CD14-positive monocyte (primary cell): ENCODE results near the gene KRTAP5-7. TPM values are rescaled to one million over a fixed set of nuclear protein-coding genes. Genes with fewer than 3 reads are reported as not detected.

Experiments
- DNase-seq, 3 donors: peaks; one replicate each; pipeline ENCODE4 v3.0.0-alpha.2; 2011 to 2022
- H2AFZ ChIP-seq: 2 replicates; pipeline ENCODE4 v1.6.0; 2012; ENCODE audit warnings: mild to moderate bottlenecking, low read depth, low read length, inconsistent platforms; ENCODE audit not compliant: insufficient read depth, poor library complexity, severe bottlenecking
- H3K27ac ChIP-seq, 2 donors: 1 replicate in 1 of 2; 2 replicates in 1 of 2; pipeline ENCODE4 v1.5.1; 2012 to 2013; ENCODE audit warnings: low read length in 2 of 2, control low read depth in 1 of 2, inconsistent platforms in 1 of 2, low read depth in 1 of 2, mild to moderate bottlenecking in 1 of 2
- H3K27me3 ChIP-seq, 2 donors: one replicate each; pipeline versions ENCODE4 v1.6.0 to v1.6.1; 2011 to 2013; ENCODE audit warnings: low read length in 2 of 2; ENCODE audit not compliant: control insufficient read depth in 2 of 2, insufficient read depth in 2 of 2
- H3K36me3 ChIP-seq, 2 donors: replicated peaks in 1 of 2; 1 replicate in 1 of 2; 2 replicates in 1 of 2; pipeline versions ENCODE4 v1.5.1 to v1.6.1; 2012 to 2013; ENCODE audit warnings: low read length in 2 of 2, control low read depth in 1 of 2, inconsistent platforms in 1 of 2, mild to moderate bottlenecking in 1 of 2; ENCODE audit not compliant: insufficient read depth in 2 of 2, control insufficient read depth in 1 of 2
- H3K4me1 ChIP-seq, 2 donors: 1 replicate in 1 of 2; 2 replicates in 1 of 2; pipeline versions ENCODE4 v1.5.1 to v1.6.1; 2012 to 2013; ENCODE audit warnings: low read length in 2 of 2, control low read depth in 1 of 2, inconsistent platforms in 1 of 2, mild to moderate bottlenecking in 1 of 2, moderate library complexity in 1 of 2; ENCODE audit not compliant: insufficient read depth in 2 of 2, control insufficient read depth in 1 of 2
- H3K4me2 ChIP-seq: replicated peaks from 2 replicates; pipeline ENCODE3; 2012; ENCODE audit warnings: low read length, moderate library complexity, mild to moderate bottlenecking; ENCODE audit not compliant: poor library complexity, severe bottlenecking; ENCODE audit errors: extremely low read depth
- H3K4me3 ChIP-seq, 3 experiments: fragments of 200-600 bp in 1 of 3; sonication (generic) in 1 of 3; replicated peaks in 1 of 3; 1 replicate in 2 of 3; 2 replicates in 1 of 3; pipeline ENCODE4 v1.5.1; 2011 to 2013; ENCODE audit warnings: low read length in 3 of 3, mild to moderate bottlenecking in 3 of 3, control low read depth in 2 of 3, low read depth in 2 of 3, inconsistent platforms in 1 of 3, moderate library complexity in 1 of 3
- H3K79me2 ChIP-seq: 2 replicates; pipeline ENCODE4 v1.6.0; 2012; ENCODE audit warnings: mild to moderate bottlenecking, control low read depth, inconsistent platforms, low read length, moderate library complexity; ENCODE audit not compliant: insufficient read depth
- H3K9ac ChIP-seq: 2 replicates; pipeline ENCODE4 v1.6.0; 2017; ENCODE audit warnings: low read length, mild to moderate bottlenecking; ENCODE audit not compliant: insufficient read depth, poor library complexity, severe bottlenecking
- H3K9me3 ChIP-seq, 2 donors: replicated peaks in 1 of 2; 1 replicate in 1 of 2; 2 replicates in 1 of 2; pipeline versions ENCODE4 v1.5.1 to v1.6.1; 2012 to 2013; ENCODE audit warnings: low read length in 2 of 2, control low read depth in 1 of 2; ENCODE audit not compliant: control insufficient read depth in 1 of 2, insufficient read depth in 1 of 2
- H4K20me1 ChIP-seq: 2 replicates; pipeline ENCODE4 v1.6.0; 2012; ENCODE audit warnings: mild to moderate bottlenecking, low read length, control low read depth, moderate library complexity; ENCODE audit not compliant: insufficient read depth
- H3K27ac Mint-ChIP-seq, 7 donors: one replicate each; pipeline ENCODE4 v1.8.0; 2020; ENCODE audit warnings: mild to moderate bottlenecking in 7 of 7, mixed read lengths in 7 of 7, moderate library complexity in 6 of 7, inconsistent platforms in 2 of 7
- H3K27me3 Mint-ChIP-seq, 3 donors: one replicate each; pipeline ENCODE4 v1.8.0; 2021 to 2022; ENCODE audit warnings: low read depth in 3 of 3, mild to moderate bottlenecking in 3 of 3, mixed read lengths in 3 of 3, moderate library complexity in 3 of 3, inconsistent platforms in 1 of 3
- H3K36me3 Mint-ChIP-seq, 2 donors: one replicate each; pipeline ENCODE4 v1.8.0; 2020; ENCODE audit warnings: mixed read lengths in 2 of 2, inconsistent platforms in 1 of 2, mild to moderate bottlenecking in 1 of 2
- H3K4me1 Mint-ChIP-seq: one replicate; pipeline ENCODE4 v1.8.0; 2020; ENCODE audit warnings: mild to moderate bottlenecking, mixed read lengths
- H3K4me3 Mint-ChIP-seq, 2 donors: one replicate each; pipeline ENCODE4 v1.8.0; 2020; ENCODE audit warnings: mild to moderate bottlenecking in 2 of 2, mixed read lengths in 2 of 2, moderate library complexity in 1 of 2
- H3K9me3 Mint-ChIP-seq, 7 donors: one replicate each; pipeline ENCODE4 v1.8.0; 2020 to 2022; ENCODE audit warnings: mixed read lengths in 7 of 7, mild to moderate bottlenecking in 6 of 7, moderate library complexity in 6 of 7, inconsistent platforms in 2 of 7
- CTCF ChIP-seq: fragments of 200-600 bp; IDR thresholded peaks from one replicate; pipeline ENCODE4 v1.8.0; 2022; ENCODE audit warnings: antibody characterized with exemption, mild to moderate bottlenecking
- WGBS: methylation state at CpG from one replicate; pipeline ENCODE4 v1.1.5; 2013; ENCODE audit warnings: missing lambda C conversion rate; ENCODE audit not compliant: insufficient coverage; 5-methylcytosine and 5-hydroxymethylcytosine counted together
- intact Hi-C, 2 donors: fragments of 100-400 bp; cut with micrococcal nuclease; formaldehyde crosslinking; loops; one replicate each; pipeline versions ENCODE4 v1.15.0 to v1.15.1; 2023
- polyA plus RNA-seq, 3 donors: library from polyadenylated mRNA; depleted of rRNA in 1 of 3; unstranded in 2 of 3; stranded (reverse) in 1 of 3; fragments of 300-500 nt in 2 of 3; fragments of >200 nt in 1 of 3; fragmentation: Illumina TruSeq in 2 of 3; gene quantifications; 1 replicate in 2 of 3; 2 replicates in 1 of 3; pipeline ENCODE4 v1.2.3, GENCODE V29; 2012 to 2021

Gene KRTAP5-7
- polyA plus RNA-seq, 3 donors, result 0.05 TPM; not detected in 2

GRCh38 chr11:71557257-71557656 is 30.2 kb downstream of the KRTAP5-7 start:
- no peak overlapping the region for H3K4me2 ChIP-seq
- H3K27ac ChIP-seq, result no peak overlapping the region
- intact Hi-C loops, result no loop called here
- no peak overlapping the region for H3K9ac ChIP-seq
- H3K27me3 ChIP-seq, result no peaks in the 10 kb centered on the region
- H3K79me2 ChIP-seq, result no peaks in the 10 kb centered on the region
- H2AFZ ChIP-seq, result no peak overlapping the region
- Mint-ChIP-seq H3K27me3 (peaks cover 2 to 7% (median 6%) of the 10 kb centered on the region in 3 donors), H3K9me3 (peaks cover 0 to 3% (median 0%) of the 10 kb centered on the region in 7 donors), H3K36me3 (no peaks in the 10 kb centered on the region), H3K4me1 (no peaks in the 10 kb centered on the region), H3K4me3 (no peak overlapping the region), H3K27ac (peak overlapping the region in 1 of 7 donors; percentile 15)
- no peaks in the 10 kb centered on the region for H3K4me1 ChIP-seq
- H3K36me3 ChIP-seq, result no peaks in the 10 kb centered on the region
- no peak for DNase-seq
- H3K4me3 ChIP-seq, result no peak overlapping the region
- no peaks in the 10 kb centered on the region for H4K20me1 ChIP-seq
- H3K9me3 ChIP-seq, result no peaks in the 10 kb centered on the region
- no peak for TF ChIP-seq CTCF

GRCh38 chr11:71558996-71559395 is 31.9 kb downstream of the KRTAP5-7 start:
- Histone ChIP-seq H4K20me1 (no peaks in the 10 kb centered on the region), H2AFZ (no peak overlapping the region), H3K27me3 (peaks cover 6 to 8% of the 10 kb centered on the region in 2 donors), H3K4me3 (no peak overlapping the region), H3K9ac (no peak overlapping the region), H3K36me3 (no peaks in the 10 kb centered on the region), H3K4me2 (no peak overlapping the region), H3K79me2 (no peaks in the 10 kb centered on the region), H3K4me1 (no peaks in the 10 kb centered on the region), H3K9me3 (no peaks in the 10 kb centered on the region), H3K27ac (no peak overlapping the region)
- no peak overlapping the region for H3K27ac Mint-ChIP-seq
- no peak for DNase-seq
- WGBS, result no CpG with 5 or more reads among the region's 1 CpG
- peaks cover 8 to 11% (median 9%) of the 10 kb centered on the region in 3 donors for H3K27me3 Mint-ChIP-seq
- peaks cover 5% of the 10 kb centered on the region for H3K4me1 Mint-ChIP-seq
- TF ChIP-seq CTCF, result no peak
- no peaks in the 10 kb centered on the region for H3K36me3 Mint-ChIP-seq
- no peak overlapping the region for H3K4me3 Mint-ChIP-seq
- intact Hi-C loops, result no loop called here
- peaks cover 0 to 7% (median 3%) of the 10 kb centered on the region in 7 donors for H3K9me3 Mint-ChIP-seq
